ENCODE measurements around the gene DEAF1.

DNA sequence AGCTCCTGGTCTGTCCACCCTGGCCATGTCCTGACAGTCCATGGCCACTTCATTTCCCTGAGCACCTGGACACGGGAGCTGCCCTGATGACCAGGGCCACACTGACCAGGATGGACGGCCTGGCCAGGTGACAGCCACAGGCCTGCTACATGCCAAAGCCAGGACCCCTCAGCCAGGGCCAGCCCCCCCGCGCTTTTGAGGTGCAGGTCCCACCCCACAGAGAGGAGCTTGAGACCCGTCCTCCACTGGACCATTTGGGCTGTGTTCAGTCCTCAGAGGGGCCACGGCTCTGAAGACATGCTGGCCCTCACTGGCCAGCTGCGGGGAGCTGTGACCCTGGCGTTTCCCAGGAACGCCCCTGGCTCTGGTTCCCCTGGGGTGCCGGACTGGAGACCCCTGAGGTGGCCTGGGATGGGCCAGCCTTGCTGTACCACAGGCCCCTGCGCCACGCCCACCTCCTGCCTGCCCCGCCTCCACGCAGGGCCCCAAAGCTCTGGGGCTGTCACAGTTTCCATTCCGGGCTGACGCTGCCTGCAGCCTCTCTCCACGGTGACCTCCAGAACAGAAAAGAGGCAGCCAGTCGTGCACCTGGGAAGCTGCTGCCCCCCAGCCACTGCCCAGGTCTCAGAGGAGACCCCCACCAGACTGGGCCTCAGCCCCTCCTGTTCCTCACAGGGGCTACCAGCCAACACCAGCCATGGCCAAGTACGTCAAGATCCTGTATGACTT, 29.2 kb upstream of the DEAF1 start:
- no peak for TF ChIP-seq ZNF274 (IDR thresholded peaks at IDR 0.05; ENCODE audit: low read depth, low read length)
- TF ChIP-seq YY1 (IDR thresholded peaks at IDR 0.05; ENCODE audit: insufficient read depth, insufficient read length): no peak
- no peak for TF ChIP-seq SUZ12 (IDR thresholded peaks at IDR 0.05; ENCODE audit: extremely low read depth, insufficient read depth, insufficient read length)
